Endothelial cell (in vitro differentiated cells): ENCODE results near the gene AUH. TPM values are rescaled to one million over a fixed set of nuclear protein-coding genes. Genes with fewer than 3 reads are reported as not detected.

Experiments used
- DNase-seq: peaks from one replicate; pipeline ENCODE4 v3.0.0; 2021; ENCODE audit warnings: low spot score
- H3K27ac Mint-ChIP-seq: one replicate; pipeline ENCODE4 v1.8.0; 2021; ENCODE audit warnings: mixed read lengths, inconsistent platforms; ENCODE audit not compliant: unreplicated experiment
- H3K27me3 Mint-ChIP-seq: one replicate; pipeline ENCODE4 v1.8.0; 2021; ENCODE audit warnings: mild to moderate bottlenecking, moderate library complexity, mixed read lengths, inconsistent platforms; ENCODE audit not compliant: unreplicated experiment
- H3K36me3 Mint-ChIP-seq: one replicate; pipeline ENCODE4 v1.8.0; 2021; ENCODE audit warnings: mild to moderate bottlenecking, low read depth, mixed read lengths, inconsistent platforms; ENCODE audit not compliant: unreplicated experiment
- H3K4me1 Mint-ChIP-seq: one replicate; pipeline ENCODE4 v1.8.0; 2021; ENCODE audit warnings: mild to moderate bottlenecking, mixed read lengths, inconsistent platforms; ENCODE audit not compliant: unreplicated experiment
- H3K4me3 Mint-ChIP-seq: one replicate; pipeline ENCODE4 v1.8.0; 2021; ENCODE audit warnings: mild to moderate bottlenecking, mixed read lengths, inconsistent platforms; ENCODE audit not compliant: unreplicated experiment
- H3K9me3 Mint-ChIP-seq: one replicate; pipeline ENCODE4 v1.8.0; 2021; ENCODE audit warnings: mixed read lengths, inconsistent platforms; ENCODE audit not compliant: unreplicated experiment
- total RNA-seq: library from RNA; stranded (reverse); fragmentation: NEBNext Ultra II Directional; extraction: Animal tissue kit (Norgen Biotek cat#: 25700); gene quantifications from one replicate; pipeline ENCODE4 v1.2.1, GENCODE V29; 2021; ENCODE audit not compliant: unreplicated experiment
- TF ChIP-seq, protein P1 (sequence below): fragments of 200-600 bp; sonication (generic); IDR thresholded peaks from one replicate; pipeline ENCODE4 v1.5.0; 2021; ENCODE audit warnings: antibody characterized with exemption; ENCODE audit not compliant: unreplicated experiment

Gene AUH
- total RNA-seq, 1 donor from 2014 or later = 14.4 TPM

DNA sequence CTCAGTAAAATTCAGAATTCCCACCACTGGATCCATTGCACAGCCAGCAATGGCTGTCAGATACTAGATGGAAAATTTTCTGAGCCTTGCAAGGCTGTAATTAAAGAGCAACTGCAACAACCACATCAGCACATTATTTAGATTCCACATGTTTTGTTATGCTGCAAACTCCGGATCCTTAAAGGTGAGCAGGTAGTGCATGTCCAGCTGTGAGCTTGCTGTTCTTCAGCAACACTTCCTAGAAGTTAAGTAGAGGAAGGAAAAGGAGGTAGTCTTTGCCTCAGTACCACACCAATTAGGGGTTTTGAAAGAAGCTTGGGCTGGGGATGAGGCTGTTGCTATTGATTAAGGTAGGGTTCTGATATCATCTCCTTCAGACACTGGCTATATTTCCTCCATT is 144.3 kb downstream of the AUH start:
- Mint-ChIP-seq H3K4me1 (no peaks in the 10 kb centered on the region), H3K4me3 (no peak overlapping the region), H3K27me3 (peaks cover 3% of the 10 kb centered on the region), H3K36me3 (peaks cover 4% of the 10 kb centered on the region), H3K9me3 (no peaks in the 10 kb centered on the region), H3K27ac (no peak overlapping the region)
- no peak for DNase-seq
- TF ChIP-seq, protein P1, sequence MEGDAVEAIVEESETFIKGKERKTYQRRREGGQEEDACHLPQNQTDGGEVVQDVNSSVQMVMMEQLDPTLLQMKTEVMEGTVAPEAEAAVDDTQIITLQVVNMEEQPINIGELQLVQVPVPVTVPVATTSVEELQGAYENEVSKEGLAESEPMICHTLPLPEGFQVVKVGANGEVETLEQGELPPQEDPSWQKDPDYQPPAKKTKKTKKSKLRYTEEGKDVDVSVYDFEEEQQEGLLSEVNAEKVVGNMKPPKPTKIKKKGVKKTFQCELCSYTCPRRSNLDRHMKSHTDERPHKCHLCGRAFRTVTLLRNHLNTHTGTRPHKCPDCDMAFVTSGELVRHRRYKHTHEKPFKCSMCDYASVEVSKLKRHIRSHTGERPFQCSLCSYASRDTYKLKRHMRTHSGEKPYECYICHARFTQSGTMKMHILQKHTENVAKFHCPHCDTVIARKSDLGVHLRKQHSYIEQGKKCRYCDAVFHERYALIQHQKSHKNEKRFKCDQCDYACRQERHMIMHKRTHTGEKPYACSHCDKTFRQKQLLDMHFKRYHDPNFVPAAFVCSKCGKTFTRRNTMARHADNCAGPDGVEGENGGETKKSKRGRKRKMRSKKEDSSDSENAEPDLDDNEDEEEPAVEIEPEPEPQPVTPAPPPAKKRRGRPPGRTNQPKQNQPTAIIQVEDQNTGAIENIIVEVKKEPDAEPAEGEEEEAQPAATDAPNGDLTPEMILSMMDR = no peak

DNA sequence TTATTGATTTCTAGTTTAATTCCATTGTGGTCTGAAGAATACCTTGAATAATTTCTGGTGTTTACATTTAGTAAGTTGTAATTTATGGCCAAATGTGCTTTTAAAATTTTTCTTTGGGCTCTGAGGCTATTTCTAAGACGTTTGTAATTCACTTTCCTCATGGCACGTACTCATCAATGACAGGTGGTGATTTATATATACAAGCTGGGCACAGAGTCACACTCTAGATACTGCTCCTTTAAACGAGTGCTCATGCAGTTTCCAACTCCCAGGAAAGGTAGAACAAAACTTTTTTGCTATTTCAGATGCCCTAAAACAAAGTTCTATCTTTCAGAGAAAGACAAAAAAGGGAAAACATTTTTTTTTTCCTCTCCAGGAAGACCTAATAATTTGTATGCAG is 146.9 kb downstream of the AUH start:
- Mint-ChIP-seq H3K27me3 (peaks cover 3% of the 10 kb centered on the region), H3K9me3 (no peaks in the 10 kb centered on the region), H3K4me1 (no peaks in the 10 kb centered on the region), H3K4me3 (no peak overlapping the region), H3K27ac (no peak overlapping the region), H3K36me3 (peaks cover 4% of the 10 kb centered on the region)
- TF ChIP-seq, protein P1 = no peak
- no peak for DNase-seq

DNA sequence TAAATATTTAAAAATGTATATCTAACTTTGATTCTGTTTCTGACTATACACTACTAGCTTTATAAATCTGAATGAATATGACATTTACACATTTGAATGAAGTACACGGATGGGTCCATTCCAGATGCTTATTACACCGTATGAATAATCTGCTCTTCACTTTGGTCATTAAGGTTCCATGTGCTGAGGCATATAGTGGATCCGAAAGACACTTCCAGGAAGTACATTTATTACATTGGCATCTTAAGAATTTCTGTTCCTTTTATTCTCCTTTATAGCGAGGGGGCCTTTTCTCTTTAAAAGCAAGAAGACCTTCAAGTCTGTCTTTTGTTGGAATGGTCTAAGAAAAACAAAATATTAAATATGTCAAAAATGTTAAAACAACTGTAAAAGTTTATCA is 147.6 kb downstream of the AUH start:
- TF ChIP-seq, protein P1 = no peak
- H3K27ac Mint-ChIP-seq = no peak overlapping the region
- no peaks in the 10 kb centered on the region for H3K4me1 Mint-ChIP-seq
- peaks cover 3% of the 10 kb centered on the region for H3K27me3 Mint-ChIP-seq
- H3K4me3 Mint-ChIP-seq = no peak overlapping the region
- no peak for DNase-seq
- peaks cover 4% of the 10 kb centered on the region for H3K36me3 Mint-ChIP-seq
- no peaks in the 10 kb centered on the region for H3K9me3 Mint-ChIP-seq

DNA sequence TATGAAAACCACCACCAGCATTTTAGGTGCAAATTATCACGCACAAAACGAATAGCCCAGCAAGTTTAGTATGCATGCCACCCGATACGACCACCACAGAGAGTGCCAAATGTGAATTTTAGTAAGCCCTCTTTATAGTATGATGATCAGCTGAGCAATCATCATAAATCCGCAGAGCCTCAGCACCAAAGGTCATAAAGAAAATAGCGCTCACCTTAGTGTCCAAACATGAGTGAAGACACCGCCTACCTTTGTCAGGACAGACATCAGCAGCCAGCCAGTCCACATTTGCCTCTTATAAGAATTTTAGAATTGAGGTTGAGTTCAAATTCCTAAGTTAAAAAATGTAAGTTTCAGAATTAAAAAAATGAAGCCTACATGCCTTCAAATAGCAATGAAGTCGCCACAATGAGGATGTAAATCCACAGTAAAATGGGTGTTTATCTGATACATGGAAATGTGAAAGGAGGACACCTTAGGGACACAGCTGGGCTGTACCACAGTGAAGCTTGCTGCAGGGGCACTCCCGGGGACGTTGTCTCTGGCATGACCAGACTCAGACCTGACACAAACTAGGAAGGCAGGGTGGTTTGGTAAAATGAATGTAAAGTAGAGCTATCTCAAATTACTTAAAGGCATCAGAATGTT is 149.0 kb downstream of the AUH start:
- TF ChIP-seq, protein P1 = no peak
- Mint-ChIP-seq H3K4me1 (no peaks in the 10 kb centered on the region), H3K36me3 (no peaks in the 10 kb centered on the region), H3K9me3 (no peaks in the 10 kb centered on the region), H3K27ac (no peak overlapping the region), H3K27me3 (peaks cover 1% of the 10 kb centered on the region), H3K4me3 (no peak overlapping the region)
- no peak for DNase-seq

GRCh38 chr9:91211919-91212318 is 149.8 kb downstream of the AUH start:
- H3K9me3 Mint-ChIP-seq = no peaks in the 10 kb centered on the region
- no peak overlapping the region for H3K27ac Mint-ChIP-seq
- H3K27me3 Mint-ChIP-seq = no peaks in the 10 kb centered on the region
- DNase-seq = no peak
- TF ChIP-seq, protein P1 = no peak
- H3K4me3 Mint-ChIP-seq = no peak overlapping the region
- no peaks in the 10 kb centered on the region for H3K4me1 Mint-ChIP-seq
- no peaks in the 10 kb centered on the region for H3K36me3 Mint-ChIP-seq
